Neuronal stem cell (in vitro differentiated cells): Measurements from ENCODE around the gene GNG13.
"Not testable (repeated sequence)": the region's sequence is repeated elsewhere in the genome, so short reads cannot be mapped to it uniquely, and the experiment has no call there.

Source experiments
- DNase-seq: peaks from one replicate; pipeline ENCODE4 v3.0.0-alpha.2; 2013; ENCODE audit warnings: low spot score
- H2AFZ ChIP-seq: one replicate; pipeline ENCODE4 v1.6.1; 2013; ENCODE audit warnings: mild to moderate bottlenecking, low read length, inconsistent platforms
- H2AK5ac ChIP-seq: 2 replicates; pipeline ENCODE4 v1.6.1; 2013; ENCODE audit warnings: low read depth, mild to moderate bottlenecking, inconsistent platforms, low read length, moderate library complexity, mixed read lengths
- H2BK120ac ChIP-seq: 2 replicates; pipeline ENCODE4 v1.6.1; 2013; ENCODE audit warnings: low read depth, mild to moderate bottlenecking, inconsistent platforms, low read length, moderate library complexity, mixed read lengths
- H2BK12ac ChIP-seq: one replicate; pipeline ENCODE4 v1.6.1; 2013; ENCODE audit warnings: low read length, inconsistent platforms
- H2BK15ac ChIP-seq: 2 replicates; pipeline ENCODE4 v1.6.1; 2013; ENCODE audit warnings: mild to moderate bottlenecking, low read length, inconsistent platforms, mixed read lengths
- H2BK5ac ChIP-seq: one replicate; pipeline ENCODE4 v1.6.1; 2013; ENCODE audit warnings: inconsistent platforms, mild to moderate bottlenecking, low read length, moderate library complexity
- H3K14ac ChIP-seq: one replicate; pipeline ENCODE4 v1.6.1; 2013; ENCODE audit warnings: low read length, inconsistent platforms
- H3K18ac ChIP-seq: 2 replicates; pipeline ENCODE4 v1.6.1; 2013; ENCODE audit warnings: low read length, inconsistent platforms
- H3K23ac ChIP-seq: 2 replicates; pipeline ENCODE4 v1.6.1; 2013; ENCODE audit warnings: low read depth, mild to moderate bottlenecking, mixed read lengths, low read length, inconsistent platforms; ENCODE audit not compliant: poor library complexity
- H3K27ac ChIP-seq: replicated peaks from 3 replicates; pipeline ENCODE4 v1.5.1; 2013; ENCODE audit warnings: low read length, inconsistent platforms
- H3K27me3 ChIP-seq, 3 experiments: 2 replicates each; pipeline ENCODE4 v1.6.1; 2013; ENCODE audit warnings: low read length in 3 of 3, mild to moderate bottlenecking in 2 of 3, inconsistent platforms in 1 of 3, low read depth in 1 of 3, mixed read lengths in 1 of 3, moderate library complexity in 1 of 3; ENCODE audit not compliant: control insufficient read depth in 3 of 3, insufficient read depth in 3 of 3
- H3K36me3 ChIP-seq, 2 donors: replicated peaks in 1 of 2; 2 replicates each; pipeline ENCODE4 v1.6.1; 2013; ENCODE audit warnings: low read length in 2 of 2; ENCODE audit not compliant: control insufficient read depth in 2 of 2, insufficient read depth in 2 of 2
- H3K4ac ChIP-seq: 2 replicates; pipeline ENCODE4 v1.6.1; 2013; ENCODE audit warnings: inconsistent platforms, mild to moderate bottlenecking, low read length, moderate library complexity
- H3K4me1 ChIP-seq, 2 donors: 1 replicate in 1 of 2; 2 replicates in 1 of 2; pipeline ENCODE4 v1.6.1; 2013; ENCODE audit warnings: low read length in 2 of 2, low read depth in 1 of 2; ENCODE audit not compliant: control insufficient read depth in 2 of 2, insufficient read depth in 1 of 2
- H3K4me2 ChIP-seq: one replicate; pipeline ENCODE4 v1.6.1; 2013; ENCODE audit warnings: mild to moderate bottlenecking, low read length, inconsistent platforms; ENCODE audit not compliant: insufficient read depth, poor library complexity, severe bottlenecking
- H3K4me3 ChIP-seq, 2 donors: 2 replicates each; pipeline ENCODE4 v1.5.1; 2013; ENCODE audit warnings: low read length in 2 of 2, mild to moderate bottlenecking in 2 of 2, inconsistent platforms in 1 of 2, moderate library complexity in 1 of 2
- H3K79me1 ChIP-seq: one replicate; pipeline ENCODE4 v1.6.1; 2013; ENCODE audit warnings: low read depth, mild to moderate bottlenecking, inconsistent platforms, low read length, moderate library complexity
- H3K9ac ChIP-seq: one replicate; pipeline ENCODE4 v1.6.1; 2013; ENCODE audit warnings: mild to moderate bottlenecking, low read depth, low read length, inconsistent platforms; ENCODE audit not compliant: poor library complexity
- H3K9me3 ChIP-seq, 2 donors: replicated peaks in 1 of 2; 2 replicates each; pipeline versions ENCODE3 to v1.6.1; 2013; ENCODE audit warnings: low read length in 2 of 2, mild to moderate bottlenecking in 2 of 2, inconsistent platforms in 1 of 2, low read depth in 1 of 2, mixed read lengths in 1 of 2, moderate library complexity in 1 of 2; ENCODE audit not compliant: control insufficient read depth in 2 of 2, insufficient read depth in 1 of 2
- H4K8ac ChIP-seq: one replicate; pipeline ENCODE4 v1.6.1; 2013; ENCODE audit warnings: low read depth, mild to moderate bottlenecking, inconsistent platforms, low read length, moderate library complexity
- H4K91ac ChIP-seq: one replicate; pipeline ENCODE4 v1.6.1; 2013; ENCODE audit warnings: low read length, low read depth, mild to moderate bottlenecking, inconsistent platforms; ENCODE audit not compliant: poor library complexity
- WGBS, 2 donors: extraction: QIAGEN DNeasy Blood & Tissue Kit; methylation state at CpG; one replicate each; pipeline ENCODE4 v1.1.7; 2013; ENCODE audit warnings: missing lambda C conversion rate in 2 of 2, mixed read lengths in 1 of 2; ENCODE audit not compliant: insufficient read length in 2 of 2, insufficient replicate concordance in 1 of 2; ENCODE audit errors: extremely low coverage in 2 of 2; 5-methylcytosine and 5-hydroxymethylcytosine counted together

Gene GNG13

DNA sequence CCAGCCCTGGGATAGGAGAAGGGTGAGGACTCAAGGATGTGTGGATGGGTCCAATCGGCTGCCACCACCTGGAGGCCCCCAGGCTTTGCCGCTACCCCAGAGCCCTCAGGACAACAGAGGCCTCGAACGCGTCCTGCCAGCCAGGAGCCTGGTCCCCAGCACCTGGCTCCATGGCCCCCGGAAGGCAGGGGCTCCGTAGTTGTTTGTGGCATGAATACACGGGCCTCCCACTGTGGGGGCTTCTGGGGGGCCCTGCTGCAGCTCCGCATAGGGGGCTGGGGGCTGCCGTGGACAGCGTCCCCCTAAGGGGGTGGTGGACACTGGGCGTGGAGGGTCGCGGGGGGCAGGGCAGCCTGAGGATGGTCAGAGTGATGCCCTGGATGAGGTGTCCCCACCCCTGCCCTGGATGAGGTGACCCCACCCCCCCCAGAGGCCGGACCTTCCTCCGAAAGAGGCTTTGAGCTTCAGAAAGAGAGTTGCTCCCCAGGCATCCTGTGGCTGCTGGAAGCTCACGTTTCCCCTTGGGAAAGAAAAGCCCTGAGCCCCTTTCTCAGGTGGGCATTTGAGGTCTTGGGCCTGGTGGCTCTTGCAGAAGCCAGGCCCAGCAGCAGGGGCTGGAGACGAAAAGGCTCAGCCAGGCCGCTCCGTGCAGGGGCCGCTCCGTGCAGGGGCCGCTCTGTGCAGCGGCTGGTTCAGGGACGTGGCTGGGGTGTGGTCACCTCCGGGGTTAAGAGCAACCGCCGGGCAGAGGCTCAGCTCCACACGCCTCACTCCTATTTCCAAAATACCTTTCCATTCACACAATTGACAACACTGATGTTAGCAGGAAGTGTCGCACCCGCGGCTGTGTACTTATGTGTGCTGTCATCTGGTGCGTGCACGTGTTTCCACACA is 40.3 kb upstream of the GNG13 start:
- Histone ChIP-seq H2BK15ac (no peak overlapping the region), H3K9ac (no peak overlapping the region), H3K14ac (peak overlapping the region; percentile 71), H3K36me3 (no peaks in the 10 kb centered on the region), H2BK5ac (peak overlapping the region; percentile 35), H4K91ac (no peak overlapping the region), H2AK5ac (no peak overlapping the region), H4K8ac (no peak overlapping the region), H3K23ac (no peak overlapping the region), H3K27ac (no peak overlapping the region), H2BK12ac (no peak overlapping the region), H2BK120ac (peak overlapping the region; percentile 47), H3K4me1 (peaks cover 0 to 11% of the 10 kb centered on the region in 2 donors), H3K4me3 (no peak overlapping the region), H3K79me1 (peaks cover 2% of the 10 kb centered on the region), H2AFZ (no peak overlapping the region), H3K4ac (no peak overlapping the region), H3K9me3 (peaks cover 12 to 15% of the 10 kb centered on the region in 2 donors), H3K27me3 (no peaks in the 10 kb centered on the region), H3K4me2 (no peak overlapping the region), H3K18ac (peak overlapping the region; percentile 17)
- no CpG with 5 or more reads among the region's 34 CpGs for WGBS, 2 donors
- no peak for DNase-seq

GRCh38 chr16:839643-840408 is 39.3 kb upstream of the GNG13 start:
- Histone ChIP-seq H3K4ac (no peak overlapping the region), H2AFZ (no peak overlapping the region), H2BK12ac (peak overlapping the region; percentile 41), H4K8ac (no peak overlapping the region), H3K27ac (no peak overlapping the region), H2BK5ac (peak overlapping the region; percentile 35), H2BK120ac (no peak overlapping the region), H3K23ac (peak overlapping the region; percentile 89), H3K9ac (no peak overlapping the region), H2AK5ac (peak overlapping the region; percentile 84), H2BK15ac (peak overlapping the region; percentile 26), H3K27me3 (peaks cover 0 to 2% (median 0%) of the 10 kb centered on the region in 3 experiments), H4K91ac (peak overlapping the region; percentile 85), H3K18ac (peak overlapping the region; percentile 52), H3K4me3 (peak overlapping the region in 1 of 2 donors; percentile 34), H3K14ac (peak overlapping the region; percentile 71), H3K9me3 (peaks cover 14 to 15% of the 10 kb centered on the region in 2 donors), H3K4me2 (no peak overlapping the region), H3K36me3 (no peaks in the 10 kb centered on the region), H3K79me1 (peaks cover 2% of the 10 kb centered on the region), H3K4me1 (peaks cover 0 to 11% of the 10 kb centered on the region in 2 donors)
- no CpG with 5 or more reads among the region's 24 CpGs for WGBS, 2 donors
- no peak for DNase-seq

- peaks cover 2% of the 10 kb centered on the region for H3K79me1 ChIP-seq
- no peaks in the 10 kb centered on the region for H3K36me3 ChIP-seq
- no peak overlapping the region for H4K8ac ChIP-seq
- peak overlapping the region in 1 of 2 donors; percentile 36 for H3K4me3 ChIP-seq
- peaks cover 0 to 2% (median 0%) of the 10 kb centered on the region in 3 experiments for H3K27me3 ChIP-seq
- no peak overlapping the region for H3K4ac ChIP-seq
- H3K18ac ChIP-seq: no peak overlapping the region
- H3K9ac ChIP-seq: no peak overlapping the region
- no peak overlapping the region for H3K27ac ChIP-seq
- H2BK12ac ChIP-seq: no peak overlapping the region
- H2AFZ ChIP-seq: no peak overlapping the region
- H4K91ac ChIP-seq: no peak overlapping the region
- H3K23ac ChIP-seq: no peak overlapping the region
- H2BK15ac ChIP-seq: no peak overlapping the region
- H3K9me3 ChIP-seq: peaks cover 11 to 14% of the 10 kb centered on the region in 2 donors
- peak overlapping the region; percentile 43 for H2AK5ac ChIP-seq
- H2BK120ac ChIP-seq: no peak overlapping the region
- peak overlapping the region; percentile 63 for H3K14ac ChIP-seq
- H3K4me2 ChIP-seq: no peak overlapping the region
- peak overlapping the region; percentile 35 for H2BK5ac ChIP-seq
- no CpG with 5 or more reads among the region's 14 CpGs for WGBS, 2 donors
- H3K4me1 ChIP-seq: peaks cover 0 to 11% of the 10 kb centered on the region in 2 donors
- DNase-seq: no peak
Observed at GRCh38 chr16:838741-839140, 38.2 kb upstream of the GNG13 start.

GRCh38 chr16:836822-837221 is 36.3 kb upstream of the GNG13 start:
- not testable (repeated sequence) for H3K27me3 ChIP-seq, H3K36me3 ChIP-seq, H3K14ac ChIP-seq, H3K23ac ChIP-seq, H4K8ac ChIP-seq, H3K79me1 ChIP-seq, H3K18ac ChIP-seq, H3K9ac ChIP-seq, H2AK5ac ChIP-seq, DNase-seq, H2BK12ac ChIP-seq, H2AFZ ChIP-seq, H3K27ac ChIP-seq, H3K4ac ChIP-seq, H2BK5ac ChIP-seq, H4K91ac ChIP-seq, H3K4me1 ChIP-seq, H2BK15ac ChIP-seq, H3K4me2 ChIP-seq, H2BK120ac ChIP-seq, H3K4me3 ChIP-seq
- H3K9me3 ChIP-seq: peaks cover 11 to 14% of the 10 kb centered on the region in 2 donors
- WGBS, 2 donors: no CpG with 5 or more reads among the region's 3 CpGs
